Occipital lobe (tissue), 2 donors: ENCODE measurements around the gene GFOD1. TPM values are rescaled to one million over a fixed set of nuclear protein-coding genes. Genes with fewer than 3 reads are reported as not detected.
A peak's percentile ranks its signal among the peaks of the same experiment; 100 is the strongest.
"Not testable (repeated sequence)": the region's sequence is repeated elsewhere in the genome, so short reads cannot be mapped to it uniquely, and the experiment has no call there.

Source experiments
- DNase-seq: peaks from one replicate; lab custom pipeline; 2025; lab: John Stamatoyannopoulos, UW
- total RNA-seq: library from RNA; depleted of rRNA; stranded (reverse); fragments of >200 nt; gene quantifications from one replicate; pipeline ENCODE4 v1.2.3, GENCODE V29; 2014

Gene GFOD1
- total RNA-seq, 1 donor from 2014 or later: 38.2 TPM

DNA sequence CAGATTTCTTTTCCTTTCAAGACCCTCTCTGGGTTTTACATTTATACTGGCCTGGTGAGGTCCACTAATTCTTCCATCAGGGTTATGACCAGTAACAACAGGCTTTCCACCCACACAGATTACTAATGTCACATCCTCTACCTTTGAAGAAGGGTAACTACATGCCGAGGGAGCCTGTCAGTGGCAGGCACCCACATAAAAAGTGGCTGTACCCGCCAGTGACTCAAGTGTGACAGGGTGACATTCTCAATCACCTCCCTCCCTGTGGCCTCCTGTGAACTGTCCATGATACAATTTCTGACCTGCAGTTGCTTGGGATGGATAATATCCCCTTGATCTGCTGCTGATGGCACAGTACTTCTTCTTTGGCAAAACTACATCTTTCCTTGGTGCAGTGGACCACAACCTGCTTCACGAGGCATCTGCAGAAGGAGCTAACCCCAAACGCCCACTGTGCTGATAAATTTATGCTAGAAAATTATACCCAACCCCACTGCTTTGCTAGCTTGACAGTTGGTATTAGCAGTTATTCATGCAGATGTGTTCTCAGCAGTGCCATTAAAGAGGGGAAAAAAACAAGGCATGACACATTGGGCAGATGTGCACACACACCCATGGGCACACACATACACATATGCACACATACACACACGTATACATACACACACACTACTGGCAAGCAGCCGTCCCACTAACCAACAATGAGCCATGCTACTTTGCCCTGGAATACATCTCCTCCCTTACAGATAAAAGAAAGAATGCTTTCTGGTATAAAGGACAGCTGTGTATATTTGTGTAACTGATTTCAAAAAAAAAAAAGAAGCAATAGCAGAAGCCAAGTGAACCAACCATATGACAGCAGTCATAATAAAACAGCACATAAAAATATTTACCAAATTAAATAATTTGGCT is 20.8 kb downstream of the GFOD1 start:
- DNase-seq: no peak

DNA sequence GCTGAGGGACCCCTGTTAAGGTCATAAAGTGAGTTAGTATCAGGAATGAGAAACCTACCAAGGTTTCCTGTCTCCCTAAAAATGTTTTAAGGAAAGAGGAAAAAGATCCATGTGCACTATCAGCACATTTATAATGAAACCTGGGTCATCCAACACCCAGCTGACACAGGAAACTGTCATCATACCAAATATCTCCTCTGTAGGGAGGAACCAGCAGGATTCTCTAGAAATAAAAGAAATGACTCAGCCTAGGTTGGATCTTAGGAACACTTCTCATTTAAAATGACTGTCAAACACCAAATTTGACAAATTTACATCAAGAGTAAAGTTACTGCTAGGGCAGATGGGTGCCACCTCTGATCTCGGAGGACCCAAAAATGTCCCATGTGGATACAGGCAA is 21.7 kb downstream of the GFOD1 start:
- no peak for DNase-seq

DNA sequence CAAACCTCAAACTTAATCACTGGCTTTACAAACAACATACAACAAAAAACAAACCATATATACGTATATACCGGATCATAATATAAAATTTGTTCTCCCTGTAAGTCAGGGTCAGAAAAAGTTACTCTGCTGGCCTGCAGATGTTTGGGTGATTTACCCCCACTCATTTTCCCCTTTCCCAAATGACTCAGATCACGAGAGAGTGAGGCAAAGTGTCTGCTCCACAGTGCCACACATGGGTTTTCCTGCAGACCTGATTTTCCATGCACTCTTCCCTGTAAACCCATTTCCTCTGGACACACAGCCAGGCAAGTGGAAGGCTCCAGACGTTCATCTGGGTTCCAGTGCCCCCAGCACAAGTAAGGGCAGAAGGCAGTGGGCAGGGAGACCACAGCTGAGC is 23.5 kb downstream of the GFOD1 start:
- DNase-seq: no peak

- DNase-seq: no peak
These were observed 24.1 kb downstream of the GFOD1 start for GRCh38 chr6:13463328-13463717.

DNA sequence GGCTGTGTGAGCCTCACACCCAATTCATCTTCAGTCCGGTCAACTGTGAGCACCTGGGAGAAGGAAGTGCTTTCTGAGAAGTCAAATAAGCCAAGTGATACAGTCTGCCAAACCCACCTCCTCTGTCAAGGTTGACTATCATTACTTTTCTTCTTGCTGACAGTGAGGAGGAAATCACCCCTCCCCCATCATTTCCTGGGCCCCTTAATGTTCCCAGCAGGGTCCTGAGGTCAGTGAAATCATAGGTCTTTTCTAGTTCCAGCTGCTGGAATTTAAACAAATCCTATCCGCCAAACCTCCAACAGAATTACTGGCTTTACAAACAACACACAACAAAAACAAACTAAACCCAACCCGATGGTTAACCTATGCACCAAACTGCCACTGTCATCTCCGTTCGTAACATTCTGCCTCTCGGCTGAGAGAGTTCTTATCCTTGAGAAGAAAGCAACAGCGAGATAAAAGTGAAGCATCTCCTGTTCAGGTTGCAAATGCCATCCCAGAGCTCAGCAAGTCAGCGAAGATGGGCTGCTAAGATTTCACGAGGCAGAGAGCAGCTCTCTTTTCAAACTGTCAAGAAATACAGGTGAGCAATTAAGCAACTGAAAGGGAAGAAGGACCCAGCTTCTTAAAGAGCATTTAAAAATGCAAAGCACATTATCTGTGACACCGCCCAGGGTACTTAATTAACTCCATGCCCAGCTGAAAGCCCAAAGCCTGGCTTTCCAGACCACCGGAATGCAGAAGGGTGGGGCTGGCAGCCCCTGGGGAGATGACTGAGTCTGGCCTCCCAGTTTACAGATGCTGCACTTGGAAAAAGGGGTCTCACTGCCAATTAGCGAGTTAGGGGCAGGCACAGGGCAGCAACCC is 24.7 kb downstream of the GFOD1 start:
- no peak for DNase-seq

DNA sequence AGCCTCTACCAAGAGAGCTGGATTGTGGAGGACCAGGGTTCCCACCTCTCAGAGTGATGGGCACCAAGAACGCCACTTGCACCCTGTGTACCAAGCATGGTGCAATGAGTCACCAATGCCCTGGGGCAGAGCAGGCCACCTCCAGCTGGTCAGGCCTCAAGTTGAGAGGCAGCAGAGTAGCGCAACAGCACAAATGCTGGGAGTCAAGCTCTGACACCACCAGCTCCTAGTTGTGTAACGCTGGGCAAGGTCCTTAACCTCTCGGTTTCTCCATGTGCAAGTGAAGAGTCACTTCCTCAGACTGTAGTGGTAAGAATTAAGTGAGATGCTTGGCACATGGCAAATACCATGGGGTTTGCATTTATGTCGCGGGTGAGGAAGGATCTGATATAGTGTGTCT is 25.6 kb downstream of the GFOD1 start:
- no peak for DNase-seq

DNA sequence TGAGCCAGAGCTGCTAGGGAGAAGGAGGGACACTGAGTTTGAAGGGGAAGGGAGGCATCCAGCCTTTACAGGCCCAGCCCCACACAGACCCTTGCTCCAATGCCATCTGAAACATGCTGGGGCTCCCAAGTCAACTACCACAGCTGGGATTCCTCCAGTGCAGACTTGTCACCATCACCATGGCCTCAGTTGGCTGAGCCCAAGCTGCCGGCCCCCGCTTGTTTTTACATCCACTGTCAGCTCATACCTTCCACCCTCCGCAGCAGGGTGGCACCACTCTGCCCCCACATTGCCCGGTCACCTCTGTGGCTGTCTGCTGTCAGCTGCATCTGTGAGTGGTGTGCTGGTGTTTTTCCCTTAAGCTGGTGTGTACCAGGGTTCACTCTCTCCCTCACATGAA is 26.1 kb downstream of the GFOD1 start:
- no peak for DNase-seq

GRCh38 chr6:13460289-13460688 is 27.1 kb downstream of the GFOD1 start:
- DNase-seq: not testable (repeated sequence)

- DNase-seq: no peak
These were observed 29.8 kb downstream of the GFOD1 start for GRCh38 chr6:13457577-13457976.

GRCh38 chr6:13455552-13455966 is 31.8 kb downstream of the GFOD1 start:
- DNase-seq: no peak

DNA sequence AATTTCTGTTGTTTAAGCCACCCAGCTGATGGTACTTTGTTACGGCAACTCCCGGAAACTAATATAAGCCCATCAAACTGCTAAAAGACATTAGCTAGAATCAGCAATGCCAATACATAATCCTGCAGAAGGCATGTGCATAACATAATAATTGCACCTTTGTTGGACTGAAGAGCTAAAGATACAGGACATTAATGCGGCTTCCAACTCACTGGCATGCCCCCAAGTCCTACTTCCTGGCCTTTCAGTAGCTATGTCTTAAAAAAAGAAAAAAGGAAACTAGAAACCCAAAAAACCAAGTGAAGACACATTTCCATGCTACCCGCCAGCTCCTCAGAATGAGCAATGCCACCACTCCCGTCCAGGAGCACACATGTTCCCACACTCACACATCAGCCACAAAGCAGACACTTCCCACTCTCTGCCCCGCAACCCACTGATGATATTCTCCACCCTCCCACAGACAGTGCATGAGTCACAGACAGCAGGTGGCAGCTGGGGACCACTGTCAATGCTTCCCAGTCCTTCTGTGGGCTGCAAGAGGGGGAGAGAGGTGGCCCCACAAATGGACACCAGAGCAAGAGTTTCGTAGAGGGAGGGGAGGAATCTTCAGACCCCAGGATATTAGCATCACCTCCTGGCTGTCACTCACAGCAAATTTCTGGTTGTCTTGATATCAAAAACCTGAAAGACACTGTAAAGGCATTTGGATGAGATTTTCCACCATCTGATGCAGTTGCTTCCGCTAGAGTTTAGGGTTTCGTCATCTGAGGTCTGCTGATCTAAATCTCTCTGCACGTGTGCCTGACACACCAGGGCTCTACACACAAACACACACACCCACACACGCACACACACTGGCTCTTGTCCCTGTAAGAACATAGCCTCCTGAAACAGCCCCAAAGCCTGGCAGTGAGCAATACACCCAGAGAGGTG is 32.8 kb downstream of the GFOD1 start:
- peak; percentile 88 for DNase-seq

GRCh38 chr6:13453771-13454251 is 33.6 kb downstream of the GFOD1 start:
- DNase-seq: no peak

DNA sequence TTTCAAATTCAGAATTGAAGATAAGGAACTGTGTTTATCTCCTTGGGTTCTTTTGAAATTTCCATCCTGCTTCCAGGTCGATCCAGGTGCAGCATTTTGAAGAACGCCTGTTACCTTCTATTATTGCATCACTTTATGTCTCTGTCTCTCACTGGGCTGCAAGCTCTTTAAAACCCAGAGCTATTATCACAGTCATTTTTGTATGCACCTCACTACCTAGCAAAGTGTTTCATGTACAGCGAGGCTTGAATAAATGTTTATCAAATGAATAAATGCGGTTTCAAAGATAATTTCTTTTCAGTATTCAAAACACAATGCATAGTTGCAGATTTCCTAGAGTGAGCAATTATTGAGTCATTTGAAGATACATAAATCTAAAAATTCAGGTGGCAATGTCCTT is 34.2 kb downstream of the GFOD1 start:
- no peak for DNase-seq

DNA sequence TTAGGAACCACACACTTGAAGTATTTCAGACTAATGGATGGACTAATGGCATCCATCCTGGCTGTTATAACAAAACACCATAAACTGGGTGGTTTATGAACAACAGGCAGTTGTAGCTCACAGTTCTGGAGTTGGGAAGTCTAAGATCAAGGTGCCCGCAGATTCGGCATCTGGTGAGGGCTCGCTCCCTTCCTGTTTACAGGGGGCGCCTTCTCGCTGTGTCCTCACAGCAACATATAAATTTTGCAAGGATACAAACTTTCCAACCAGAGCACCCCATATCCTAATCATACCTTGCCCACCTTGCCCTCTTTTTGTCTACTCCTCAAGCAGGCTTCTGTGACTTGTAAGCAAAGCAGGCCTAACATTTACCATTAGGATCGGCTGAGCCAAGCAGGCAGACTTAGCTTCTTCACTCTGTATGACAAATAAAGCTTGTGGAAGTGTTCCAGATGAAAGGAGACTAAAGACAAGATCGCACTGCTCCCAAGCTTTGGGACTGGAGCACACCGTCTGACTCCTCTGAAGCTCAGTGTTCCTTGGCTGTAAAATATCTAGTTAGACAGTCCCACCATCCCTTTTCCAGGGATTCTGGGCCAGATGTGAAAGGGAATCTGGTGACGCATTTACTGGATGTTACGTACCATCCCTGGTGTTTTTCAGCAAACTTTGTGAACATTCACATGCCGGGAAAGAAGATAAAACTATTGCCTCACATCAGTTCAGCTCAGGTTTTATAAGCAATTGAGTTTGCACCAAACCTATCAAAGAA is 34.9 kb downstream of the GFOD1 start:
- no peak for DNase-seq

DNA sequence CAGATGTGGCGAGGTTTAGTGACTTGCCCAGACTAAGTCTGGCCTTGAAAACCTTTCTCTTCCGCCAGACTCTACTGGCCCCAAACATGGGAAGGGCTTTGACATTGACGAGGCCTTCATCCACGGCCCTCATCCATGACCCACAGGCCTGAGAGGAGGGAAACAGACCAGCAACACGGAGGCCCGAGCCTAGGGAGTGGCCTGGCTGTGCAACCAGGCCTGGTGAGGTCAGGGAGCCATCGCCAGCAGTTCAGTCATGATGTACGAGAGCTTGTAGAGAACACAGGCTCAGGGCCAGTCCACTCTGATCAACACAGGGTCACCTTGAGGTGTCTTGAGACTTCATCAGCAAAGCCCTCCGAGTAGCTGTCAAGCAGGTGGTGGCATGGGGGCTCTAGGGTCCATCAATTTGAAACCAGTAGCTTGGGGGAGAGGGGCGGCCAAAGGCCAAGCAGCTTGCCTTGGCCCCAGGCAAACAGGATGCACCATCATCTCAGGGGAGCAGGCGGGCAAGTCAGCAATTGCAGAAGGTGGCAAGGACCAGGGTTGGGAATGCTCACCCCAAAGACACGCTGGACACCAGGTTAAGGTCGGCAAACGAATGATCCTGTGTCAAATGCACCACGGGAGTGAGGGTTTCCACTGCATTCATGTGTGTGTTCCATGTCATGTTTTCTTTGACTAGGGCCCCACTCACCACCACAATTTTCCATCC is 36.1 kb downstream of the GFOD1 start:
- no peak for DNase-seq

DNA sequence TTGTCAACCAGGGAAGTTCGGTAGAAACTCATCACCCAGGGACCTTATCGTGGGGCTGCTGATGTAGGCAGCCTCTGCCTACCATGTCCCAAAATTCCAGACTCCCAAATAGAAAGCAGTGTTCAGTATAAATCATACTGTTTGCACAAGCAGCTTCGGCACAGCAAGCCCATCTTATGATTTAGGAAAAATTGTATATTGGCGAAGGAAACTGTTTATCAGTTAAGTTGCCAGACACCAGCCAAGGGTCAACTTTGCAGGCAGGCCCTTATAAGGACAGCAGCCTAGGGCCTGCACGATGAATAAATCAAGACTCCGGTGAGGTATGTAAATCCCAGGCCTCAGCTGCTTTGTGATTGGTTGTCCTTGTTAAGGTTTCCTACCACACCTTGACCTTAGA is 36.8 kb downstream of the GFOD1 start:
- no peak for DNase-seq

GRCh38 chr6:13447949-13448724 is 39.3 kb downstream of the GFOD1 start:
- DNase-seq: no peak

DNA sequence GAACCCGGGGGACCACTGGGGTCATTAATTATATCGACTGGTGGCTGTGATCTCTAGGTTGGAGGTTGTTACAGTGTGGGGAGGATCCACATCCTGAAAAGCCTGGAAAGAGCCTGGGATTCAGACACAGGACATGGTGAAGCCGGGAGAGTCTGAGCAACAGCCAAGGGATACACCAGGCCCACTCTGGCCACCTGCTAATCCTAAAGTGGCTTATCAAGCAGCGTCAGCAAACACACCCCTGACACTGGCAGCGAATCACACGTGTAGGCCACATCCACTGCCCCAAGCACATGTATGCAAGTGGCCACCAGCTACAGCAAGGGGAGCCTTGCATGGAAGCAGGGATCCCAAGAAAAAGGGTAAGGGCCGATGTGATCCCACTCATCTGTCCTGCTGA is 41.0 kb downstream of the GFOD1 start:
- no peak for DNase-seq

GRCh38 chr6:13445744-13446115 is 41.7 kb downstream of the GFOD1 start:
- no peak for DNase-seq
